T-helper 2 cell treated with Interferon-gamma antibody and Interleukin-4, amounts not matched to agents 5 μg/mL and 100 μg/mL, for 36 hours (primary cell): ENCODE results near the gene YDJC.
A peak's percentile ranks its signal among the peaks of the same experiment; 100 is the strongest.
"Not testable (repeated sequence)": the region's sequence is repeated elsewhere in the genome, so short reads cannot be mapped to it uniquely, and the experiment has no call there.

ENCODE experiments used
- DNase-seq: peaks from one replicate; pipeline ENCODE4 v3.0.0; 2021; ENCODE audit warnings: low spot score
- H3K27ac Mint-ChIP-seq: one replicate; pipeline ENCODE4 v1.8.0; 2021; ENCODE audit warnings: mild to moderate bottlenecking, mixed read lengths
- H3K27me3 Mint-ChIP-seq: one replicate; pipeline ENCODE4 v1.8.0; 2021; ENCODE audit warnings: low read depth, mixed read lengths
- H3K36me3 Mint-ChIP-seq: one replicate; pipeline ENCODE4 v1.8.0; 2021; ENCODE audit warnings: low read depth, mixed read lengths
- H3K4me1 Mint-ChIP-seq: one replicate; pipeline ENCODE4 v1.8.0; 2021; ENCODE audit warnings: low read depth, mixed read lengths
- H3K4me3 Mint-ChIP-seq: one replicate; pipeline ENCODE4 v1.8.0; 2022; ENCODE audit warnings: mild to moderate bottlenecking, moderate library complexity, mixed read lengths
- H3K9me3 Mint-ChIP-seq: one replicate; pipeline ENCODE4 v1.8.0; 2021; ENCODE audit warnings: mixed read lengths

Gene YDJC

GRCh38 chr22:21660904-21661303 is 31.1 kb upstream of the YDJC start:
- DNase-seq: no peak
- Mint-ChIP-seq H3K9me3 (no peaks in the 10 kb centered on the region), H3K4me1 (peaks cover 17% of the 10 kb centered on the region), H3K4me3 (no peak overlapping the region), H3K27me3 (no peaks in the 10 kb centered on the region), H3K36me3 (no peaks in the 10 kb centered on the region), H3K27ac (no peak overlapping the region)

GRCh38 chr22:21659864-21660525 is 30.2 kb upstream of the YDJC start:
- Mint-ChIP-seq H3K9me3 (no peaks in the 10 kb centered on the region), H3K27me3 (no peaks in the 10 kb centered on the region), H3K36me3 (no peaks in the 10 kb centered on the region), H3K4me3 (no peak overlapping the region), H3K27ac (no peak overlapping the region), H3K4me1 (peaks cover 14% of the 10 kb centered on the region)
- no peak for DNase-seq

GRCh38 chr22:21657360-21658032 is 27.7 kb upstream of the YDJC start:
- peak; percentile 86 for DNase-seq
- Mint-ChIP-seq H3K9me3 (no peaks in the 10 kb centered on the region), H3K36me3 (peaks cover 4% of the 10 kb centered on the region), H3K27ac (peak overlapping the region; percentile 93), H3K4me3 (peak overlapping the region; percentile 89), H3K4me1 (peaks cover 19% of the 10 kb centered on the region), H3K27me3 (no peaks in the 10 kb centered on the region)

GRCh38 chr22:21657020-21657359 is 27.2 kb upstream of the YDJC start:
- Mint-ChIP-seq H3K9me3 (no peaks in the 10 kb centered on the region), H3K27me3 (no peaks in the 10 kb centered on the region), H3K4me1 (peaks cover 19% of the 10 kb centered on the region), H3K4me3 (peak overlapping the region; percentile 75), H3K36me3 (peaks cover 4% of the 10 kb centered on the region), H3K27ac (peak overlapping the region; percentile 83)
- DNase-seq: no peak

- Mint-ChIP-seq H3K27ac (peak overlapping the region; percentile 60), H3K9me3 (no peaks in the 10 kb centered on the region), H3K4me1 (peaks cover 31% of the 10 kb centered on the region), H3K27me3 (no peaks in the 10 kb centered on the region), H3K36me3 (peaks cover 17% of the 10 kb centered on the region), H3K4me3 (peak overlapping the region; percentile 92)
- DNase-seq: no peak
Measured at GRCh38 chr22:21652547-21653545, 23.0 kb upstream of the YDJC start.

- peak; percentile 89 for DNase-seq
- Mint-ChIP-seq H3K36me3 (peaks cover 20% of the 10 kb centered on the region), H3K27ac (peak overlapping the region; percentile 87), H3K9me3 (no peaks in the 10 kb centered on the region), H3K4me1 (peaks cover 31% of the 10 kb centered on the region), H3K4me3 (peak overlapping the region; percentile 92), H3K27me3 (no peaks in the 10 kb centered on the region)
Measured at GRCh38 chr22:21652010-21652546, 22.3 kb upstream of the YDJC start.

GRCh38 chr22:21651521-21652009 is 21.7 kb upstream of the YDJC start:
- peaks cover 24% of the 10 kb centered on the region for H3K36me3 Mint-ChIP-seq
- no peak for DNase-seq
- H3K9me3 Mint-ChIP-seq: no peaks in the 10 kb centered on the region
- peak overlapping the region; percentile 92 for H3K4me3 Mint-ChIP-seq
- peak overlapping the region; percentile 87 for H3K27ac Mint-ChIP-seq
- H3K4me1 Mint-ChIP-seq: peaks cover 28% of the 10 kb centered on the region
- H3K27me3 Mint-ChIP-seq: no peaks in the 10 kb centered on the region

GRCh38 chr22:21650823-21651520 is 21.1 kb upstream of the YDJC start:
- Mint-ChIP-seq H3K9me3 (no peaks in the 10 kb centered on the region), H3K4me3 (peak overlapping the region; percentile 92), H3K27ac (peak overlapping the region; percentile 87), H3K4me1 (peaks cover 25% of the 10 kb centered on the region), H3K36me3 (peaks cover 29% of the 10 kb centered on the region), H3K27me3 (no peaks in the 10 kb centered on the region)
- DNase-seq: no peak

- H3K4me3 Mint-ChIP-seq: peak overlapping the region; percentile 92
- no peaks in the 10 kb centered on the region for H3K9me3 Mint-ChIP-seq
- no peak for DNase-seq
- no peak overlapping the region for H3K27ac Mint-ChIP-seq
- no peaks in the 10 kb centered on the region for H3K27me3 Mint-ChIP-seq
- H3K36me3 Mint-ChIP-seq: peaks cover 31% of the 10 kb centered on the region
- peaks cover 25% of the 10 kb centered on the region for H3K4me1 Mint-ChIP-seq
Measured at GRCh38 chr22:21650280-21650679, 20.5 kb upstream of the YDJC start.

GRCh38 chr22:21646608-21647590 is 17.1 kb upstream of the YDJC start:
- H3K27ac Mint-ChIP-seq: peak overlapping the region; percentile 67
- no peak overlapping the region for H3K4me3 Mint-ChIP-seq
- no peaks in the 10 kb centered on the region for H3K27me3 Mint-ChIP-seq
- DNase-seq: peak; percentile 61
- H3K9me3 Mint-ChIP-seq: no peaks in the 10 kb centered on the region
- H3K36me3 Mint-ChIP-seq: peaks cover 41% of the 10 kb centered on the region
- peaks cover 29% of the 10 kb centered on the region for H3K4me1 Mint-ChIP-seq

GRCh38 chr22:21645513-21645912 is 15.7 kb upstream of the YDJC start:
- not testable (repeated sequence) for H3K27ac Mint-ChIP-seq, DNase-seq, H3K27me3 Mint-ChIP-seq, H3K9me3 Mint-ChIP-seq, H3K4me3 Mint-ChIP-seq
- H3K4me1 Mint-ChIP-seq: peaks cover 25% of the 10 kb centered on the region
- peaks cover 39% of the 10 kb centered on the region for H3K36me3 Mint-ChIP-seq

GRCh38 chr22:21643533-21644357 is 13.9 kb upstream of the YDJC start:
- Mint-ChIP-seq H3K27ac (peak overlapping the region; percentile 88), H3K9me3 (no peaks in the 10 kb centered on the region), H3K27me3 (peaks cover 2% of the 10 kb centered on the region), H3K4me1 (peaks cover 22% of the 10 kb centered on the region), H3K36me3 (peaks cover 29% of the 10 kb centered on the region), H3K4me3 (peak overlapping the region; percentile 92)
- DNase-seq: no peak
